OCI-M1 (cell line): Measurements from ENCODE around the gene ALDH1B1.
A peak's percentile ranks its signal among the peaks of the same experiment; 100 is the strongest.

ENCODE experiments used
- DNase-seq: peaks from one replicate; lab custom pipeline; 2025; lab: John Stamatoyannopoulos, UW

The ALDH1B1 gene

DNA sequence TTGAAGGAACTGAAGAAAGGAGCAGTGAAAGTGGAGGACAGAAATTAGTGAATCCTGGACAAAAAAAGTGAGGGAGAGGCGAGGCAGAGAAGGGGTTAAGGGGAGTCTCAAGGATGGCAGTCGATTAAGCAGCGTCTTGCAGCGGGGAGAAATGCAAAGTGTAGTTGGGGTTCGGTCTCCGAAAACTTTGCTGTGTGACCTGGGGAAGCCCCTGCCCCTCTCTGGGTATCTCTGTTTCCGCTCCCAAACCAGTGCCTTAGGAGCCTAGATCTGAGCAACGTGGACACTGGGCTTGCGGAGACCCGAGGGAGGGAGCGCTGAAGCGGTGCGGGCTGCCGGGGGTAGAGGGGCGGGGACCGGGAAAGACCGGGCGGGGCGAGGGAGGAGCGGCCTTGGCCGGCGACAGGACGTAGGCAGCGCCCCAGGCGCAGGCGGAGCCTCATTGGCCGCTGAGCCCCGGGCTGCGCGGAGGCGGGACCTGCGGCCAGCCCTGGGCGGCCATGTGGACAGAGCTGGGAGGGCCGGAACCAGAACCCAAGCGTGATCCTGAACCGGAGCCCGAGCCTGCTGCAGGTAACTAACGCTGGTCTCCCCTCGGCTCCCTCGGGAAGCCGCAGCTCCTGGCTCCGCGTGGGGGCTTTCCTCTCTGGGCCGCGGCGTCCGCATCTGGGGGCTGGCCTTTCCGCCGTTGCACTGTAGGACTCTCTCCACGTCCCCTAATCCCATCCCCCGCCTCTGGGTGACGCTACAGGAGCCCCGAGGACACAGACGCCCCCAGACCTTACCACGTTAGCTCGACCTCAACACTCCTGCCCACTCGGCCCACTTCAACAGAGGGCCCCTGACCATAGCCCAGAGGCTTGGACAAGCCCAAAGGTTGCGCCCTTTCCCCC, at the start of gene ALDH1B1:
Gene ALDH1B1 (plus strand): TSS at position 468 of the 893 bp plus-strand sequence. CDS start 3,047 bp downstream, outside the sequence.
- peak; percentile 87 for DNase-seq

DNA sequence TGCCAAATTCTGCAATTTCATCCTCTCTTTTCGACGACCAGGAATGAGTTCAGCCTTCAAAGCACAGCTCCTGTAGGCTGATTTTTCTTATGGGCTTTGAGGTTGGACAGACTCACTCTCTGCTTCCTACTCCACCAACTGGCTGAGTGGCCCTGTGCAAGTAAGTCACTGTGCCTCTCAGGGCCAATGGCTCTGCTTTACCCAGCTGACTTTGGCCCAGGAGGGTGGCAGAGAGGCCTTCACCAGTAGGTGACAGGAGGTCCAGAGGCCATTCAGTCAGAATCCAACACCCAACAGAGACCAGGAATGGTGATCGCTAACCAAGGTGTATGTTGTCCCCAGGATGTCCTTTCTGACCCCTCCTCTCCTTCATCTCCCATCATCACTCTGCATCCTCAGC, 49.5 kb upstream of the ALDH1B1 start:
- DNase-seq, result no peak

DNA sequence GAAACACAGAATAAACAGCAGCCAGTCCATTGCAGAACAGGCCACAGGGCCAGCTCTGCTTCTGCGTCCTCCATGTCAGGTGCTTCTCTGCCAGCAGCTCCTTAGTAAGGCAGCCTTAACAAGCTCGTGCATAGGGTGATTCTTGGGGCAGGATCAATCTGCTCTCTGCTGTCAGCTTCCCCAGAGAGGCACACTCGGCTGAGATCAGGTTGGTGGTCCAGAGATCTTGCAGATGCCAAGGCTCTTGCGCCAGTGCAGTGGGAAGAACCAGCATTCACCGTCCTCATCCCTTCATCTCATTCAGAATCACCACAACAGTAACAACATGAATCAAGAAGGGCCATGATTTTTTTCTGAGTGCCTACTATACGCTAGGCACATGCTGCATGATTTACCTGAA, 49.0 kb upstream of the ALDH1B1 start:
- no peak for DNase-seq

DNA sequence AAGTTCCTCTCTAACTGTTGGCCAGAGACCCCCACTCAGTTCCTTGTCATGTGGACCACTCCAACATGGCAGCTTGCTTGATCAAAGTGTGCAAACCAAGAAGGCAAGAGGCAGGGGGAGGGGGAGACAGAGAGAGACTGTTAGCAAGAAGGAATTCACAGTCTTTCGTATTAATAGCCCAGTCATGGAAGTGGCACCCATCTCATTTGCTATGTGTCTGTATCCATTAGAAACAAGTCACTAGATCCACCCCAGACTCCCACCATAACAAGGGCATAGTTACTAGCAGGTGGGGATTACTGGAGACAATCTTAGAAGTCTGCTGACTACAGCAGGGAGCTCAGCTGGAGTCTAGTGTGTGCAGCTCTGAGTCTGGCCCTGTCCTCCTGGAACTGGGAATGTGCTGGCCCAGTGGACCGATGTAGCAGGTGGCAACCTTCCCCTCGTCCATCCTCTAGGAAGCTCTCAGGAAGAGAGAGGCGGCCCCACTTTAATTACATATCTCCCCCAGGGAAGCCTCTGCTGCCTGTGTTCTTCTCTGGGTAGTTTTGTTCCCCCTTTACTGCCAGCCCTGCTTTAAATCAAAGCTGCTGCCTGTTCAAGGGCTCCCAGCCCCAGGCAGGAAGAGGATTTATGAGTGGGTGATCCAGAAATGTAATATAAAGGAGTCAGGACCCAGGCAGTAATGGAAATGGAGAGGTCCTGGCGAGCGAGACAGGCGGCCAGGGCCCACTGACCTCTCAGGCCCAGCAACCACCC, 47.8 kb upstream of the ALDH1B1 start:
- no peak for DNase-seq

- DNase-seq, result no peak
Observed at GRCh38 chr9:38345851-38346755, 46.4 kb upstream of the ALDH1B1 start.

DNA sequence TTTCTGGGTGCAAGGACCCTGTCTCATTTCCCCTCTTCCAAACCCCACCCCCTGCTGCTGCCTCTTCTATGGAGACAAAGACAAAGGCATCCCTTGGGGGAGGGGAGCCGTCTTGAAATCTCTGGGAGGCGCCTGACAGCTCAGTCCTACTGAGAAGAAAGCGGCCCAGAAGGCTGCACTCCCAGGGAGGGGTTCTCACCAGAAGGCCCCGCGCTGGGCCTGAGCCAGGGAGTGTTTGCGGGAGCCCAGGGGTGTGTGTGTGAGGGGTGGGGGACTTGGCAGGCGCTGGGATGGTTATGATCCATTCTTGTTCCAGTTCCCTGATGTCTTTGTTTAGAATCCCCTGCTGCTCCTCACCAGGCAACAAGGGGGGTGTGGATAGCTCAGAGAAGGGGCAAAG, 45.7 kb upstream of the ALDH1B1 start:
- no peak for DNase-seq

DNA sequence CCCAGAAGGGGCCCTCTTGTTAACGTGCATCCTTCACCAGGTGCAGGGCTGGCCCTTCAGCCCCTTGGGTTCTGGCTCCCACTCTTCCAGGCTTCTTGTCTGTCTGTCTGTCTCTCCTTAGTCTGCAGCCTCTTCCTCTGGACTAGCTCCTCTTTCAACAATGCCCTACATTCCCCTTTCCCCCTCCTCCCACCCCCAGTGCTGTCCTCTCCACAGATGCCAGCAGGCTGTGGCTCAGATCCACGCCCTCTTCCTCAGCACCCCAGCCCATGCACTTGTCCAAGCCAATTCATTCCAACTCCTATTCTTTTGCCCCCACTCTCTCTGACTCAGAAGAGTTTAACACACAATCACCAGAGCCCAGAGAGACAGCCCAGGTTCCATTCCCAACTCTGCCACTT, 45.2 kb upstream of the ALDH1B1 start:
- DNase-seq, result no peak

GRCh38 chr9:38347946-38348345, 44.6 kb upstream of the ALDH1B1 start:
- DNase-seq, result no peak

DNA sequence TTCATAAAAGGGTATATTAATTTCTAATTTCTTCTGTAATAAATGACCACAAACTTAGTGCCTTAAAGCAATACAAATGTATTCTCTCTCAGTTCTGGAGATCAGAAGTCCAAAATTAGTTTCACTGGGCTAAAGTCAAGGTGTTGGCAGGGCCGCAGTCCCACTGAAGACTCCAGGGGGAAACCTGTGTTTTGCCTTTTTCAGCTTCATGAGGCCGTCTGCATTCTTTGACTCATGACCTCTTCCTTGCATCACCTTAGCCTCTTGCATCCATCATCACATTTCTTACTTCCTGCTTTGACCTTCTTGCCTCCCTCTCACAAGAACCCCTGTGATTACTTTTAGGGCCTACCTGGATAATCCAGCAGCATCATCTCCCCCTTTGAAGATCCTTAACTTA, 42.0 kb upstream of the ALDH1B1 start:
- DNase-seq, result no peak

DNA sequence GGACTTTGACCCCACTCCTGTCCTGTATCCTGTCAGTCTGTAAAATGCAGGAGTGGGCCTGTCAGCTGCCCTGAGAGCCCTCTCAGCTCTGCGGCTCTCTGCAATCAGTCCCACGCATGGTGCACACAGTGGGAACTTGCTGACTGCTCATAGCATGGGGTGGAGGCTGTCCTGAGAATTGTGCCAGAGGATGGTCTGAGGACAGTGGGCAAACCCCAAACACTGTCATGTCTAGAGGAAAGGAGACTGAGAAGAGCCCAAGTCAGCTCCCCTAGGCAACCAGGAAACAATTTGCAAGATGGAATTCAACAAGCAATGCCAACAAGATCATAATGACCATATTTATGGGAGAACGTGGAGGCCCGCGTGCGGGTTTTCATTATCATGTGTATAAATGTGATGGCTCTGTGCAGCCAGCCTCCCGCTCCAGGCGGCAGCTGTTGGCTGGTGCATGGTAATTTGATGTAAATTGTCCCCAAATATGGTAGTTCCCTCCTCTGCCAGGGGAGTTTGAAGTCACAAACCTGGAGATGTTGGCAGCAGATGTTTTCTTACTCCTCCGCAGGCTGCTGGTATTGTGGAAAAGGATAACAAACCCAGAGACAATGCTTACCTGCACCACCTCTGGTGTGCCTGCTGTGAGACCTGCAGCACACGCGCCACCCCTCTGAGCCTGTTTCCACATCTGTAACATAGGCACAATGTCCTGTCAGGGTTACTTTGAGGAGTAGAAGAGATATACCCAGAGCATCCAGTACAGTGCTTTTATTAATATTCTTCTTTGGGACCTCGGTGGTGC, 39.8 kb upstream of the ALDH1B1 start:
- DNase-seq, result no peak

GRCh38 chr9:38355115-38355514, 37.4 kb upstream of the ALDH1B1 start:
- DNase-seq, result no peak

DNA sequence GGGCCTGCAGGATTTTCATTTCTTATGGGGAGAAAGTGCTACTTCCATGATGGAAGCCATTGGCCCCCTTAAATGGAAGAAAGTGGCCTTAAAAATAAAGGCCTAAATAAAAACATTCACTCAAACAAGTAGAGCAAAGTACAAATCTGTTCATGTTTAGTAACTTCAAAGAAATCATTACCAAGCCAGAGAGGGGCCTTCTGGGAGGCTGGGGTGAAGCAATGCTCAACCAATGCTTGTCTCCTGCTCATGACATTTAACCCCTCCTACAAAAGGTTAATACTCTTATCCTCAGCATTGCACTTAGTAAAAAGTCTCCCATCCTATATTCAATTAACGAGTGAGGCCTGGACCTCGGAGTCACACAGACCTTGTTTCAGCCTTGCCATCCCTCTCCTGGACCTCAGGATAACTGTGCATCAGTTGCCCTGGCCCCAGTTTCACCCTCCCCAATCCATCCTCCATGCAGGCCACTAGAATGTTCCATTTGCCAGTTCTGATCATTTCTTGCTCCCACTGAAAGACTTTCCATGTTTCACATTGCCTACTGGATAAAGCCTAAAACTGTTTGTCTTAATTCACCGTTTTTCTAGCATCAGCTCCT, 36.9 kb upstream of the ALDH1B1 start:
- DNase-seq, result no peak

GRCh38 chr9:38356851-38357250, 35.7 kb upstream of the ALDH1B1 start:
- DNase-seq, result no peak

GRCh38 chr9:38357350-38358114, 35.0 kb upstream of the ALDH1B1 start:
- DNase-seq, result no peak

DNA sequence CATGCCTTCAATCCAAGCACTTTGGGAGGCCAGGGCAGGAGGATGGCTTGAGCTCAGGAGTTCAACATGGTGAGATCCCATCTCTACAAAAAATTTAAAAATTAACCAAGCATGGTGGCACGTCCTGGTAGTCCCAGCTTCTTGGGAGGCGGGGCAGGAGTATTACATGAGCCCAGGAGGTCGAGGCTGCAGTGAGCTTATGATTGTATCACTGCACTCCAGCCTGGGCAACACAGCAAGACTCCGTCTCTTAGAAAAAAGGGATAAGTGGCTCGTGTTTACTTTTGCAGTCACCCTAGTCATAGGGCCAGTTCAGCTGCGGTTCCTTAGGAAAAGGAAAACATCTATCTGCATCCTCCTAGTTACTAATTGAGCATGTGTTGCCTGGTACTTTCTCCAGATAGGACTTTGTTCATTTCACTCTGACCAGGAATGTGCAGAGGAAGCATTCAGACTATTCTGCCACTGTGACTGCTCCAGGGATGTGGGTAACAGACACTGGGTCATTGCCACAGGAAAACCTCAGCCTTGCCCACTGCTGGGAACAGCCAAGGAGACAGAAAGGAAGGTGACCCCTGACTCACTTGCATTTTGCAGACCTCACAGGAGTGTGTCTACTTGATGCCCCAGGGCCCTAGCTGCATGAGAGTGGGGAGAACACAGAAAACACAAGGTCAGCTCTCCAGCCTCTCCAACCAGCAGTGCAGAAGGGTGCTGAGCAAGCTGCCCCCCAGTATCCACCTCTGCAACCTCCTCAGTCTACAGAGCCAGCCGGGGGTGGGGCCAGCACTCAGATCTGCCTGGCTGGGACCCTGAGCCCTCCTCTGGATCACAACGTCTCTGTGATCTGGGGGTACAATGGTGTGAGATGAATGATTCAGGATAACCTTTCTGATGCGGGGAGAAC, 33.9 kb upstream of the ALDH1B1 start:
- DNase-seq, result no peak

GRCh38 chr9:38359297-38359653, 33.2 kb upstream of the ALDH1B1 start:
- no peak for DNase-seq

DNA sequence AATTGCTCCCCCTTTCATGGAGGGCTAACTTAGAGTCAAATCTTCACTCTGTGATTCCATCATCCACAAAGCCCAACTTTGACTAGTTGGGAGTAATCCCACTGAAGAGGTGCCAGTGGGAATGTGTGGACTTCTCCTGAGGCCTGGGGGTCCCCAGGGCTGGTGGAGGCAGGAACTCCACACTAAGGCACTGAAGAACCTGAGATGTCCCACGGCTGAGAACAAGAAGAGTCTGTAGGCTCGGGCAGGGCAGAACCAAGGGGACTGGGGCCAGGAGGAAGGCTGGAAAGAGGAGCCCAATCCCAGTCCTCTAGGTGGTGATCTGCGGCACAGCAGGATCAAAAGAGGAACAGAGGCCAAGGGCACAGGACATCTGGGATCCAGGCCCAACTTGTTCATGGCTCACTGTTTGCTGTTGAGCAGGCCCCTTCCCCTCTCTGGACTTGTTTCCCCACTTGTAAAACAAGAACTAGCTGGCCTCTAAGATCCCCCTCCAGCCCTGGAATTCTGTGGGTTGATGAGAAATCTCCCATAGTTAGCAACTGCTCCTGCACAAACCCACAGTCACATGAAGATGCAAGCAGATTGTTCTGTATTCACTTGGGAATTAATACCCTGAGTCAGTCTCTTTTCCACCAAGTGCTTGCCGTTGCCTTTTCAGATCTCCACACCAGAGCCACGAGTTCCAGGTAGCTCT, 32.7 kb upstream of the ALDH1B1 start:
- no peak for DNase-seq

- DNase-seq, result no peak
Observed at GRCh38 chr9:38360839-38361472, 31.5 kb upstream of the ALDH1B1 start.
